ENCODE results near the gene MUC2. TPM values are rescaled to one million over a fixed set of nuclear protein-coding genes. Genes with fewer than 3 reads are reported as not detected.

The MUC2 gene
- total RNA-seq, 1 experiment from 2014 or later: 0.04 TPM

DNA sequence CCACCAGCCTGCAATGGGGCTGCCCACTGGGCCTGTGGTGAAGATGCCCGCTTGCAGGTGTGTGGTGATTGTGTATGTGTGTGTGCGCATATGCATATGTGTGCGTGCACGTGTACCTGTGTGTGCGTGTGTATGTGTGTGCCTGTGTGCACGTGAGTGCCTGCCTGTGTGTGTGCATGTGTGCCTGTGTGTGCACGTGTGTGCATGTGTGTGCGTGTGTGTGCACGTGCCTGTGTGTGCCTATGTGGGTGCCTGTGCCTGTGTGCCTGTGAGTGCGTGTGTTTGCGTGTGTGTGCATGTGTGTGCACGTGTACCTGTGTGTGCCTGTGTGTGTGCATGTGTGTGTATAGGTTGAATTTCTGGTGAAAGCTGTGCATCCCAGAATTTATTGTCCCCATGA lies 35.8 kb upstream of the MUC2 start:
- H2AFZ ChIP-seq: no peak overlapping the region
- intact Hi-C loops (cut with micrococcal nuclease; ENCODE audit: unreplicated experiment): no loop called here
- H3K36me3 ChIP-seq (ENCODE audit: low read depth): no peaks in the 10 kb centered on the region
- H4K20me1 ChIP-seq (ENCODE audit: insufficient read depth): no peaks in the 10 kb centered on the region
- H3F3A ChIP-seq (ENCODE audit: insufficient read depth, low read depth): no peaks in the 10 kb centered on the region; the same call in 1 of the 2 replicates
- TF ChIP-seq, protein P1, sequence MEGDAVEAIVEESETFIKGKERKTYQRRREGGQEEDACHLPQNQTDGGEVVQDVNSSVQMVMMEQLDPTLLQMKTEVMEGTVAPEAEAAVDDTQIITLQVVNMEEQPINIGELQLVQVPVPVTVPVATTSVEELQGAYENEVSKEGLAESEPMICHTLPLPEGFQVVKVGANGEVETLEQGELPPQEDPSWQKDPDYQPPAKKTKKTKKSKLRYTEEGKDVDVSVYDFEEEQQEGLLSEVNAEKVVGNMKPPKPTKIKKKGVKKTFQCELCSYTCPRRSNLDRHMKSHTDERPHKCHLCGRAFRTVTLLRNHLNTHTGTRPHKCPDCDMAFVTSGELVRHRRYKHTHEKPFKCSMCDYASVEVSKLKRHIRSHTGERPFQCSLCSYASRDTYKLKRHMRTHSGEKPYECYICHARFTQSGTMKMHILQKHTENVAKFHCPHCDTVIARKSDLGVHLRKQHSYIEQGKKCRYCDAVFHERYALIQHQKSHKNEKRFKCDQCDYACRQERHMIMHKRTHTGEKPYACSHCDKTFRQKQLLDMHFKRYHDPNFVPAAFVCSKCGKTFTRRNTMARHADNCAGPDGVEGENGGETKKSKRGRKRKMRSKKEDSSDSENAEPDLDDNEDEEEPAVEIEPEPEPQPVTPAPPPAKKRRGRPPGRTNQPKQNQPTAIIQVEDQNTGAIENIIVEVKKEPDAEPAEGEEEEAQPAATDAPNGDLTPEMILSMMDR (conservative IDR thresholded peaks at IDR 0.05): no peak
- no peak for TF ChIP-seq EZH2 (IDR thresholded peaks at IDR 0.05; ENCODE audit: low read depth)
- no peak overlapping the region for H3K27ac ChIP-seq
- H3K9me3 ChIP-seq (ENCODE audit: insufficient read depth, low read depth): no peaks in the 10 kb centered on the region
- H3K4me2 ChIP-seq: no peak overlapping the region
- no TSS peak for BruUV-seq (replicated peaks)
- no peaks in the 10 kb centered on the region for H3K79me2 ChIP-seq (ENCODE audit: low read depth)
- DNase-seq: no peak
- POLR2A ChIA-PET (ENCODE audit: unreplicated experiment): no interaction called here
- no peaks in the 10 kb centered on the region for H3K9me2 ChIP-seq (ENCODE audit: insufficient read depth)
- H3K4me3 ChIP-seq: no peak overlapping the region
- no peaks in the 10 kb centered on the region for H3K27me3 ChIP-seq (ENCODE audit: insufficient read depth, low read depth)
- H3K4me1 ChIP-seq (replicated peaks; ENCODE audit: insufficient read depth): peaks cover 34% of the 10 kb centered on the region
- CTCF ChIA-PET: no interaction called here

DNA sequence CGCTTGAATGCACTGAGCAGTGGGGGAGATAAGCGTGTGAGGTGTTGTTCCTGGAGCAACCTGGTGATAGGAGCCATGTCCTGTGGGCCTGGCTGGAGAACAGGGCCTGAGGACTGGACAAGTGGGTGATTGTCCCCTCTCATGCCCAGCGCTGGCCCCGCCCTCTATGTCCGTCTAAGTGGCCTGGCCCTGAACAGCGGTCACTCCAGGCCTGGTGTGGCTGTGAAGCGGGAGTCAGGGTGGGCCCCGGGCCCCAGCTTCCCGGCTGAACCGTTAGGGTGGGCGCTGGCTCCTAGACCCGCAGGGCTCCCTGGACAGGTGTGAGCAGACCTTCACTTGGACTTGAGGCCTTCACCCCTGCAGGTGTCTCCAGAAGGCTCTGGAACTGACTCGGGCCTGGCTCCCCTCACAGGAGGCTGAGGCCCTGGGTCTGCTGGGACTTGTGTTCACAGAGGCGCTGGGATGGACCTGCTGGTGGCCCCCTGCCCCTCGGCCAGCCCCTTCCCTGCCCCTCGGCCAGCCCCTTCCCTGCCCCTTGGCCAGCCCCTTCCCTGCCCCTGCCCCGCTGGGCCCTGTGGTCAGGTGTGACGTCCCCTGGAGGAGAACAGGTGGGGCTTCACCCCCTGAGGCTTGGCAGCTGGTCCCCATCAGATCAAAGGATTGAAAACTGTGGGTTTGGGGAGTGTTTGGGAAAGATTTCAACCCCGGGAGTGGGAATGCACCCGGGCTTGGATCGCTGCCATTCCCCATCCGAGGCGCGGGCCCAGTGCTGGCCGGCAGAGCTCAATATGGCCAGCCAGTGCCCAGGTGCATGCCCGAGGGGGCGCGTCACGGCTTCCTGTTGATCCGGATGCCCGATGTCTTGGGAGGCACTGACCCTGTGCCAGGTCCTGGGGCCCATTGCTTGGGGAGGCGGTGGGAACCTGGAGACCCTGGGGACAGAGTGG lies 34.9 kb upstream of the MUC2 start:
- Histone ChIP-seq H3K9me2 (ENCODE audit: insufficient read depth) (no peaks in the 10 kb centered on the region), H2AFZ (no peak overlapping the region; the same call in 1 of the 2 replicates), H3K79me2 (ENCODE audit: low read depth) (no peaks in the 10 kb centered on the region), H3K4me2 (peak overlapping the region; percentile 66), H3K27me3 (ENCODE audit: insufficient read depth, low read depth) (no peaks in the 10 kb centered on the region), H3K4me3 (no peak overlapping the region), H3K4me1 (replicated peaks; ENCODE audit: insufficient read depth) (peaks cover 34% of the 10 kb centered on the region), H3K9me3 (ENCODE audit: insufficient read depth, low read depth) (no peaks in the 10 kb centered on the region), H3K36me3 (ENCODE audit: low read depth) (no peaks in the 10 kb centered on the region), H3F3A (ENCODE audit: insufficient read depth, low read depth) (no peaks in the 10 kb centered on the region; the same call in 1 of the 2 replicates), H3K27ac (peak overlapping the region; percentile 59), H4K20me1 (ENCODE audit: insufficient read depth) (no peaks in the 10 kb centered on the region)
- CTCF ChIA-PET: interaction anchor here (0.6 kb wide), 1 partner anchor 17 kb away, joined by 3 read pairs; no protein-coding TSS in a partner anchor
- TF ChIP-seq EZH2 (IDR thresholded peaks at IDR 0.05; ENCODE audit: low read depth): no peak
- TF ChIP-seq, protein P1 (conservative IDR thresholded peaks at IDR 0.05): no peak
- DNase-seq: peak; percentile 87 to 90
- intact Hi-C loops (cut with micrococcal nuclease; ENCODE audit: unreplicated experiment): loop anchor here (5.0 kb wide), 1 partner anchor 127 kb away; the partner anchor contains the start of gene CHID1
- BruUV-seq (replicated peaks): no TSS peak
- POLR2A ChIA-PET (ENCODE audit: unreplicated experiment): interaction anchor here (0.6 kb wide), 1 partner anchor 205 kb away, joined by 4 read pairs; no protein-coding TSS in a partner anchor

- POLR2A ChIA-PET (ENCODE audit: unreplicated experiment): interaction anchor here (0.6 kb wide), 3 partner anchors 32 to 206 kb away, joined by 3 to 6 read pairs (median 4); partner anchors contain the start of gene CHID1
- peak overlapping the region; percentile 59 for H3K27ac ChIP-seq
Measured at GRCh38 chr11:1040428-1041148, 34.1 kb upstream of the MUC2 start.

More at GRCh38 chr11:1040428-1041148, 34.1 kb upstream of the MUC2 start:
- CTCF ChIA-PET: interaction anchor here (0.6 kb wide), 1 partner anchor 16 kb away, joined by 3 read pairs; no protein-coding TSS in a partner anchor
- Histone ChIP-seq H3K79me2 (ENCODE audit: low read depth) (no peaks in the 10 kb centered on the region), H3K9me3 (ENCODE audit: insufficient read depth, low read depth) (no peaks in the 10 kb centered on the region), H3K9me2 (ENCODE audit: insufficient read depth) (no peaks in the 10 kb centered on the region), H4K20me1 (ENCODE audit: insufficient read depth) (no peaks in the 10 kb centered on the region), H3K4me1 (replicated peaks; ENCODE audit: insufficient read depth) (peaks cover 34% of the 10 kb centered on the region), H3F3A (ENCODE audit: insufficient read depth, low read depth) (no peaks in the 10 kb centered on the region; the same call in 1 of the 2 replicates), H3K4me2 (peak overlapping the region; percentile 66), H3K27me3 (ENCODE audit: insufficient read depth, low read depth) (no peaks in the 10 kb centered on the region), H2AFZ (no peak overlapping the region; the same call in 1 of the 2 replicates), H3K36me3 (ENCODE audit: low read depth) (no peaks in the 10 kb centered on the region), H3K4me3 (no peak overlapping the region)
- no peak for TF ChIP-seq EZH2 (IDR thresholded peaks at IDR 0.05; ENCODE audit: low read depth)
- TF ChIP-seq, protein P1 (conservative IDR thresholded peaks at IDR 0.05): no peak
- intact Hi-C loops (cut with micrococcal nuclease; ENCODE audit: unreplicated experiment): loop anchor here (5.0 kb wide), 1 partner anchor 128 kb away; the partner anchor contains the start of gene CHID1
- peak; percentile 78 to 79 for DNase-seq
- BruUV-seq (replicated peaks): no TSS peak

Data from PC-9 (cell line).